Astrocyte (in vitro differentiated cells and primary cell): ENCODE measurements around the gene TEF. TPM values are rescaled to one million over a fixed set of nuclear protein-coding genes. Genes with fewer than 3 reads are reported as not detected.

ENCODE experiments used
- DNase-seq: peaks from one replicate; pipeline ENCODE4 v3.0.0-alpha.2; 2010; ENCODE audit warnings: low read depth
- FAIRE-seq: peaks from 2 replicates; lab custom pipeline; 2011; peaks lifted over from hg19 to GRCh38; lab: Jason Lieb, UNC
- H2AFZ ChIP-seq: 2 replicates; pipeline ENCODE4 v1.6.0; 2012; ENCODE audit warnings: low read depth, low read length, inconsistent platforms
- H3K27ac ChIP-seq: 2 replicates; pipeline ENCODE4 v1.5.1; 2011; ENCODE audit warnings: low read depth, low read length, inconsistent platforms
- H3K27me3 ChIP-seq: 2 replicates; pipeline ENCODE4 v1.6.0; 2011; ENCODE audit warnings: low read length, inconsistent platforms; ENCODE audit not compliant: insufficient read depth
- H3K36me3 ChIP-seq: 2 replicates; pipeline ENCODE4 v1.5.1; 2011; ENCODE audit warnings: low read length, inconsistent platforms; ENCODE audit not compliant: insufficient read depth
- H3K4me1 ChIP-seq: 2 replicates; pipeline ENCODE4 v1.5.1; 2011; ENCODE audit warnings: low read length, inconsistent platforms; ENCODE audit not compliant: insufficient read depth
- H3K4me2 ChIP-seq: 2 replicates; pipeline ENCODE4 v1.6.0; 2012; ENCODE audit warnings: low read length, inconsistent platforms
- H3K4me3 ChIP-seq: 2 replicates; pipeline ENCODE4 v1.5.1; 2011; ENCODE audit warnings: low read depth, mild to moderate bottlenecking, low read length, inconsistent platforms; ENCODE audit not compliant: insufficient read depth
- H3K79me2 ChIP-seq: 2 replicates; pipeline ENCODE4 v1.6.0; 2012; ENCODE audit warnings: mild to moderate bottlenecking, low read length, inconsistent platforms; ENCODE audit not compliant: insufficient read depth
- H3K9ac ChIP-seq: 2 replicates; pipeline ENCODE4 v1.6.0; 2012; ENCODE audit warnings: mild to moderate bottlenecking, low read length, inconsistent platforms
- H3K9me3 ChIP-seq: 2 replicates; pipeline ENCODE4 v1.5.1; 2012; ENCODE audit warnings: low read depth, mild to moderate bottlenecking, low read length, inconsistent platforms; ENCODE audit not compliant: insufficient read depth
- H4K20me1 ChIP-seq: 2 replicates; pipeline ENCODE4 v1.6.0; 2012; ENCODE audit warnings: low read length, inconsistent platforms; ENCODE audit not compliant: insufficient read depth
- H3K27ac Mint-ChIP-seq: one replicate; pipeline ENCODE4 v1.8.0; 2021; ENCODE audit warnings: mild to moderate bottlenecking, mixed read lengths; ENCODE audit not compliant: unreplicated experiment
- H3K27me3 Mint-ChIP-seq: one replicate; pipeline ENCODE4 v1.8.0; 2021; ENCODE audit warnings: low read depth, mixed read lengths; ENCODE audit not compliant: unreplicated experiment
- H3K36me3 Mint-ChIP-seq: one replicate; pipeline ENCODE4 v1.8.0; 2021; ENCODE audit warnings: low read depth, mixed read lengths; ENCODE audit not compliant: unreplicated experiment
- H3K4me1 Mint-ChIP-seq: one replicate; pipeline ENCODE4 v1.8.0; 2021; ENCODE audit warnings: low read depth, mixed read lengths; ENCODE audit not compliant: unreplicated experiment
- H3K4me3 Mint-ChIP-seq: one replicate; pipeline ENCODE4 v1.8.0; 2021; ENCODE audit warnings: mild to moderate bottlenecking, moderate library complexity, mixed read lengths; ENCODE audit not compliant: unreplicated experiment
- H3K9me3 Mint-ChIP-seq: one replicate; pipeline ENCODE4 v1.8.0; 2021; ENCODE audit warnings: mild to moderate bottlenecking, mixed read lengths; ENCODE audit not compliant: unreplicated experiment
- CTCF ChIP-seq: IDR thresholded peaks from 2 replicates; pipeline ENCODE4 v1.5.1; 2011; ENCODE audit warnings: low read depth, mild to moderate bottlenecking, inconsistent platforms, low read length, moderate library complexity; ENCODE audit not compliant: insufficient read depth
- EZH2 ChIP-seq: IDR thresholded peaks from 2 replicates; pipeline ENCODE4 v1.6.1; 2012; ENCODE audit warnings: mild to moderate bottlenecking, low read length, inconsistent platforms; ENCODE audit not compliant: insufficient read depth
- total RNA-seq: library from RNA; stranded (reverse); gene quantifications from 2 replicates; pipeline ENCODE4 v1.2.1, GENCODE V29; 2021

TEF gene
- total RNA-seq, 1 donor from 2014 or later, result 6.3 TPM

GRCh38 chr22:41448189-41448808 lies 66.6 kb downstream of the TEF start:
- H3K36me3 Mint-ChIP-seq, result peaks cover 4% of the 10 kb centered on the region
- FAIRE-seq, result peak; percentile 82
- H3K4me3 Mint-ChIP-seq, result peak overlapping the region; percentile 98
- Histone ChIP-seq H3K4me1 (peaks cover 11% of the 10 kb centered on the region), H3K79me2 (peaks cover 38% of the 10 kb centered on the region), H4K20me1 (peaks cover 26% of the 10 kb centered on the region), H3K9ac (peak overlapping the region; percentile 96), H3K36me3 (no peaks in the 10 kb centered on the region), H3K4me2 (peak overlapping the region; percentile 98), H3K27me3 (no peaks in the 10 kb centered on the region), H3K4me3 (peak overlapping the region; percentile 96), H2AFZ (peak overlapping the region; percentile 78), H3K27ac (peak overlapping the region; percentile 97), H3K9me3 (no peaks in the 10 kb centered on the region)
- no peak for TF ChIP-seq CTCF
- TF ChIP-seq EZH2, result no peak
- peaks cover 6% of the 10 kb centered on the region for H3K4me1 Mint-ChIP-seq
- H3K27ac Mint-ChIP-seq, result peak overlapping the region; percentile 99
- DNase-seq, result peak; percentile 99
- H3K27me3 Mint-ChIP-seq, result no peaks in the 10 kb centered on the region
- no peaks in the 10 kb centered on the region for H3K9me3 Mint-ChIP-seq

Other genes with a start within 250 kb of the TEF start
- gene L3MBTL2, start 176.6 kb upstream of the TEF start, total RNA-seq, result 20.0 and 20.6 TPM in 2 replicates
- gene CHADL, start 141.0 kb upstream of the TEF start, total RNA-seq, result 0.23 and 0.34 TPM in 2 replicates
- 68.4 and 77.8 TPM in 2 replicates for gene RANGAP1, start 95.8 kb upstream of the TEF start, total RNA-seq
- gene ZC3H7B, start 80.4 kb upstream of the TEF start, total RNA-seq, result 66.6 and 66.7 TPM in 2 replicates
- gene TOB2, start 64.9 kb downstream of the TEF start, total RNA-seq, result 48.1 and 54.6 TPM in 2 replicates
- 25.3 and 30.9 TPM in 2 replicates for gene PHF5A, start 86.8 kb downstream of the TEF start, total RNA-seq
- gene ACO2, start 87.2 kb downstream of the TEF start, total RNA-seq, result 67.2 and 73.7 TPM in 2 replicates
- gene POLR3H, start 162.5 kb downstream of the TEF start, total RNA-seq, result 44.5 and 50.9 TPM in 2 replicates
- 10.3 and 11.4 TPM in 2 replicates for gene CSDC2, start 179.1 kb downstream of the TEF start, total RNA-seq
- 39.4 and 42.3 TPM in 2 replicates for gene PMM1, start 207.9 kb downstream of the TEF start, total RNA-seq
- 48.2 and 48.3 TPM in 2 replicates for gene DESI1, start 239.1 kb downstream of the TEF start, total RNA-seq
- gene XRCC6, start 239.4 kb downstream of the TEF start, total RNA-seq, result 221 and 232 TPM in 2 replicates